Stromal cell of bone marrow (primary cell): ENCODE measurements around the gene LBHD2.
"Not testable (repeated sequence)": the region's sequence is repeated elsewhere in the genome, so short reads cannot be mapped to it uniquely, and the experiment has no call there.

Experiments
- DNase-seq: peaks from one replicate; pipeline ENCODE4 v3.0.0-alpha.2; 2012; ENCODE audit warnings: low read depth

Gene LBHD2

DNA sequence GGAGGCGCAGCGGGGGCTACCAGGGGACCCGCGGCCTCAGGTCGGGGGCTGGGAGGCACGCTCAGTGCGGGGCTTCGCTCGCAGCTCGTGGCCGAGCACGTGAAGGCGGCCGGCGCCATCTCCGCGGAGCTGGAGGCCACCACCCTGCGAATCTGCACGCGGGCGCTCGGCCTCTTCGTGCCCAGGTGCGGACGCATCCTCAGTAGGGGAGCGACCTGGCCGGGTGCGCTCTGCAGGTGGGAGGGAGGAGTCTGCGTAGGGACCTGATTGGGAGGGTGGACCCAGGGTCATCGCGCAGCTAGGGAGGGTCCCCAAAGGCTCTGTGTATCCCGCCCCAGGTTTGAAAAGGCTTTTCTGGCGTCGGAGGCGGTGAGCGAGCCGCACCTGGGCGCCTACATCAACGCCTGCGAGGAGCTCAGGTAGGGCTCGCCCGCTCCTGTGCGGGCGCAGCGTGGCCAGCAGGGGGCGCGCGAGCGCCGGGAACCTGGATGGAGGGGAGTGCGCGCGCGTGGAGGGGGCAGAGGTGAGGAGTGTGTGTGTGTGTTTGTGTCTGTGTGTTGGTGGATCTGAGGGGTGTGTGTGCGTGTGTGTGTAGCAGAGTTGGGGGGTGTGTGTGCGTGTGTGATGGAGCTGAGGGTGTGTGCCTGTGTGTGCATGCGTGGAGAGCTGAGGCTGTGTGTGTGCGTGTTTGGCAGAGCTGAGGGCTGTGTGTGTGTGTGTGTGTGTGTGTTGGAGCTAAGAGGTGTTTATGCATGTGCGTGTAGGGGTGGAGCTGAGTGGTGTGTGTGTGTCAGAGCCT, 20.8 kb downstream of the LBHD2 start:
- no peak for DNase-seq

GRCh38 chr14:103105580-103106150, 21.7 kb downstream of the LBHD2 start:
- DNase-seq = no peak

DNA sequence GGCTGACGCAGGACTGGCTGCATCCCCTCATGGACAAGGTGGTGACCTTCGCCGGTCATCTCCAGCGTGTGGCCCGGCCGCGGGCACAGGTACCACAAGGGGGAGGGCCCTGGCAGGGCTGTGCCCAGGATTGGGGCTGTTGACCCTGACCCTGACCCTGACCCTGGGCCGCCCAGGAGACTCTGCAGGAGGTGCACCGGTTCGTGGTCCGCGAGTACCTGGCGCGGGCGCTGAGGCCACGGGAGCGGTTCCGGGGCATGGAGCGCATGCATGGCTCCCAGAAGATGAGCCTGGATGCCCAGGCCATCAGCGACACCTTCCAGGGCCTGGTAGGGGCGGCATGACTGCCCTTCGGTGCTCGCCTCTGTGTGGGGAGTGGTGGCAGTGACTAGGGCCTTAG, 23.4 kb downstream of the LBHD2 start:
- no peak for DNase-seq

DNA sequence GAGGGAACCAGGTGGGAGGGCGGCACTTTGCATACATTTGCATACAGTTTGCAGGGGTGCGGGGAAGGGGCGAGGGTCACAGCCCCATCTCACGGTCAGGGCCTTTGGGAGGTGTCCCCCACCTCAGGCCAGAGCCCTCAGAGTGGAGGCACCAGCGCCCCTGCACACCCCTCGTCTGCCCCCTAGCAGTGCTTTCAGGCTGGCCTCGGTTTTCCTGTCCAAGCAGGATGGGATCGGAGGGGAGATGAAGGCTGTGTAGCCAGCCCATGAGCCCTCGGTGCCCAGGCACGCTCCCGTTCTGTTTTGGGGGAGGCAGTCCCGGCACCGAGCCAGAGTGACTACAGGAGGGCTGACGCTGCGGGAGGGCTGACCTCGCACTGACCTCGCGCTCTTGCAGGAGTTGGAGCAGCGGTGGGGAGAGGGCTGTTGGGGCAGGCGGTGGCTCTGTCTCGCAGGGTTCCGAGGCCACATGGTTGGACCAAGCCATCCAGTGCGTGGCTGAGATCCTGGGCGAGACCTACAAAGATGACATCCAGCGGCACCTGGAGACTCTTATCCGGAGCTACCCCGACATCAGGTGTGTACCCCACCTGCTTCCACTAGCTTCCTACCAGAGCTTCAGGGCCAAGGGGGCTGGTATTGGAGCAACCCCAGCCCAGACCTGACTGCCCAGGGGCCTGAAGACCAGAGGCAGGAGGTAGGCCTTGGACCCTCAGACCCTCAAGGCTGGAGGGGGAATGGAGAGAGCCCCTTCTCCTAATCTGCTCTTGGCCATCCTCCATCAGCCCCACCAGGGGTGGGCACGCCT, 24.1 kb downstream of the LBHD2 start:
- DNase-seq = no peak

- DNase-seq = no peak
Observed at GRCh38 chr14:103108749-103109207, 24.8 kb downstream of the LBHD2 start.

DNA sequence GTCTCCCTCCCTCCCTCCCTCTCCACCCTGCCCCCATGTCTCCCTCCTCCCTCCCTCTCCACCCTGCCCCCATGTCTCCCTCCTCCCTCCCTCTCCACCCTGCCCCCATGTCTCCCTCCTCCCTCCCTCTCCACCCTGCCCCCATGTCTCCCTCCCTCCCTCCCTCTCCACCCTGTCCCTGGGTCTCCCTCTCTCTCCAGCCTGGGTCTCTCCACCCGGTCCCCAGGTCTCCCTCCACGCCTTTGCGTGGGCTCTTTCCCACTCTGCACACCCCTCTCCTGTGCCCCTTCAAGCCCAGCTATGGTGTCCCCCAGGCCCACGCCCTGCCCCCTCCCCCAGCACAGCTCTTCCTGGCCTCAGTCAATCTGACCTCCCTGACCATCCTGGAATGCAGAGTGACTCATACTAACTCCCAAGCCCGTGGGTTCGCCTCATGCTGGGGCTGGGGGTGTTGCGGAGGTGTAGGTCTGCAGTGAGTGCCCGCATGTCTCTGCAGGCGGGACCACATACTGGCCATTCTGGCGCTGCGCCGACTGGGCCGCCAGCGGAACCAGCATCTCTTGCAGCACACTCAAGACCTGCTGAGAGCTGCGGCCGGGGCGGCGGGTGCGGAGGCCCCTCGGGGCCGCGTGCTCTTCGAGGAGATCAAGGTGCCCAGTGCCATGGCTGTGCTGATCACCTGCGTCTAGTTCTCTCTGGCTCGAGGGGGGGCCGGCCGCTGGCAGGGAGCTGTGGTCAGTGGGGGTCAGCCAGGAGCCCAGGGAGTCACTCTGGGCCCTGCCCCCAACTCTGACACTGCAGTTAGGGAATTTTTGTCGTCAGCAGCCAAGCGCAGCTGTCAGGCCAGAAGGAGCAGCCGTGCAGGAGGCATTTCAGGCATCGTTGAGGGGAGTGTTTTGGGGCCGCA, 25.8 kb downstream of the LBHD2 start:
- no peak for DNase-seq

GRCh38 chr14:103110681-103111231, 26.7 kb downstream of the LBHD2 start:
- no peak for DNase-seq

DNA sequence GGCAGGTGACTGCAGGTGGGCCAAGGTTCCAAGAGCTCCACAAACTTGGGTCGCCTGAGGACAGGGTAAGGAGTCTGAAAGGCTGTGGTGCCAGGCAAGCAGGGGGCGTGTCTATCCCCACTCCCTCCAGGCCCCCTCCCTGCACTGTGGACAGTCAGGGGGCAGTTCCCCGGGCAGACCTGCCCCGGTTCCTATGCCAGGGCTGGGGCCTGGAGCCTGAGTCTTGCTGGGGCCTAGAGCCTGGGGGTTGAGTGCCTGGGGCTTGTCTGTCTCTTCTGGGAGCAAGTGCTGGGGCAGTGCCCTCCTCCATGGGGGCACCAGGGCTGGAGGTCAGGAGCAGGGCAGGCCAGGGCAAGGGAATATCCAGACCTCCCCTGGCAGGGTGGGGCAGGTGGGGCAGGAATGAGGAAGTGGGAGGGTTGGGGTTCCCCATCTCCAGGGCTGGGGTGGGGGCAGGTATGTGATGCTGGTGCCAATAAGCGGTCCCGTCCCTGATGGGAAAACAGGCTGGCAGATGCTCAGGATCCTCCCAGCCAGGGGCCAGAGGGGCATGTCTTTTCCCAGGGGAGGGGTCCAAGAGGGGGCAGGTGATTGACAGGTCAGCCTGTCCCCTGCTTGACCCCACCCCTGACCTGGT, 27.3 kb downstream of the LBHD2 start:
- no peak for DNase-seq

- no peak for DNase-seq
Observed at GRCh38 chr14:103112400-103113243, 28.6 kb downstream of the LBHD2 start.

DNA sequence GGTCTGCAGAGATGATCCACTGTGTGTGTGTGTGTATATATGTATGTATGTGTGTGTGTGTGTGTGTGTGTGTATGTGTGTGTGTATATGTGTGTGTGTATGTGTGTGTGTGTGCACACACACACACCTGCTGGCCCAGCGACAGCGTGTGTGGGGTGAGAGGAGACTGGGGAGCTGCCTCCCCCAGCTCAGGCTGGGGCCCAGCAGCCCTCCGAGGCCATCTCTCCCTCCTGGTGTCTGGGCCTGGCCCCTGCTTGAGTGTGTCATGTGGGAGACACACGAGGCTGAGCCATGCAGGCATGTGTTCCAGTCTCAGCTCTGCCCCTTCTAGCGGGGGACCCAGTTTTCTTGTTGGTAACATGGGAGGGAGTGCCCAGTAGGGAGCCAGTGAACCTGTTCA, 29.3 kb downstream of the LBHD2 start:
- no peak for DNase-seq

GRCh38 chr14:103113774-103114173, 29.8 kb downstream of the LBHD2 start:
- DNase-seq = no peak

DNA sequence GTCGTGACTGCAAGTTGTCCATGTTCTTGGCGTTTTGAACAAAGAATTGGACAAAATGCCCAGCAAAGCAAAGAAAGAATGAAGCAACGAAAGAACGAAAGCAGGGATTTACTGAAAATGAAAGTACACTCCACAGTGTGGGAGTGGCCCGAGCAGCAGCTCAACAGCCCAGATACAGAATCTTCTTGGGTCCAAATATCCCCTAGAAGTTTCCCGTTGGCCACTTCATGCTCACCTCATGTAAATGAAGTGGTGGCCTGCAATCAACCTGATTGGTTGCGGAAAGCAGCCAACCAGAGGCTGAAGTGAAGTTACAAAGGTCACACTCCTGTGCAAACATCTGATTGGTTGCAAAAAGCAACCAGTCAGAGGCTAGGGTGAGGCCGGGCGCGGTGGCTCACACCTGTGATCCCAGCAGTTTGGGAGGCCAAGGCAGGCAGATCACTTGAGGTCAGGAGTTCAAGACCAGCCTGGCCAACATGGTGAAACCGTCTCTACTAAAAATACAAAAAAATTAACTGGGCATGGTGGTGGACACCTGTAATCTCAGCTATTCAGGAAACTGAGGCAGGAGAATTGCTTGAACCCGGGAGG, 31.2 kb downstream of the LBHD2 start:
- not testable (repeated sequence) for DNase-seq

- no peak for DNase-seq
Observed at GRCh38 chr14:103115845-103116572, 32.0 kb downstream of the LBHD2 start.

- no peak for DNase-seq
Observed at GRCh38 chr14:103116636-103117035, 32.6 kb downstream of the LBHD2 start.

- DNase-seq = not testable (repeated sequence)
Observed at GRCh38 chr14:103117499-103117898, 33.5 kb downstream of the LBHD2 start.

- DNase-seq = peak; percentile 57
Observed at GRCh38 chr14:103118018-103118662, 34.1 kb downstream of the LBHD2 start.

DNA sequence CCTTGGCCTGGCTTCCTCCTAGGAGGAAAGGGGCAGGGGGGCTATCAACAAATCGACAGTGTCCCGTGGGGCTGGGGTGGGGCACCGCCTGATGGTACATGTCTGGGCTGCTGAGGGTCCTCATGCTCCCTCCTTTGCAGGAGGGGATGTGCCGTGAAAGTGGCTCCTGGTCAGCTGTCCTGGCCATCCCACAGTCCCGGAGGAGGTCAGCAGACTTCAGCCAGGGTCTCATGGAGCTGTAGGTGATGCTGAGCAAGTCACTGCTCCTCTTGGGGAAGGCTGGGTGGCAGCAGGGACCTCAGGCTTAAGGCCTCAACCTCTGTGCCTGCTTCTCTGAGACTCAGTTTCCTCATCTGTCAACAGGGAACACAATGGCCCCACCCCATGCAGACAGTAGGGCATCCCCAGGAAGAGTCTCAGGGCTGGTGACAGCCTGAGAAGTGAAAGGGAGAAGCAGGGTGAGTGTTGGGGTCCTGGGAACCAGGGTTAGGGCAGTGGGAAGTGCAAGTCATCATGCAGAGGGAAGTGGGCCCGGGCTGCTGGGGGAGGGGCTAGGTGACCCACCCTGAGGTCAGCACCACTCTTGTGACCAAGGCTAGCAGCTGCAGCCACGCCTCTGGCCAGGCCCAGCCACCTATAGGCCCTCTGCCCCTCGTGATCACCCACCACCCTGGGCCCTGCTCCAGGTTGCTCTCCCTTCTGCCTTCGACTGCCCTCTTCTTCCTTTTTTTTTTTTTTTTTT, 34.8 kb downstream of the LBHD2 start:
- no peak for DNase-seq

- DNase-seq = not testable (repeated sequence)
Observed at GRCh38 chr14:103119527-103119926, 35.5 kb downstream of the LBHD2 start.
